ENCODE data around the gene KIF25. TPM values are rescaled to one million over a fixed set of nuclear protein-coding genes. Genes with fewer than 3 reads are reported as not detected.

KIF25 gene
- total RNA-seq, 1 experiment from 2014 or later, result not detected

DNA sequence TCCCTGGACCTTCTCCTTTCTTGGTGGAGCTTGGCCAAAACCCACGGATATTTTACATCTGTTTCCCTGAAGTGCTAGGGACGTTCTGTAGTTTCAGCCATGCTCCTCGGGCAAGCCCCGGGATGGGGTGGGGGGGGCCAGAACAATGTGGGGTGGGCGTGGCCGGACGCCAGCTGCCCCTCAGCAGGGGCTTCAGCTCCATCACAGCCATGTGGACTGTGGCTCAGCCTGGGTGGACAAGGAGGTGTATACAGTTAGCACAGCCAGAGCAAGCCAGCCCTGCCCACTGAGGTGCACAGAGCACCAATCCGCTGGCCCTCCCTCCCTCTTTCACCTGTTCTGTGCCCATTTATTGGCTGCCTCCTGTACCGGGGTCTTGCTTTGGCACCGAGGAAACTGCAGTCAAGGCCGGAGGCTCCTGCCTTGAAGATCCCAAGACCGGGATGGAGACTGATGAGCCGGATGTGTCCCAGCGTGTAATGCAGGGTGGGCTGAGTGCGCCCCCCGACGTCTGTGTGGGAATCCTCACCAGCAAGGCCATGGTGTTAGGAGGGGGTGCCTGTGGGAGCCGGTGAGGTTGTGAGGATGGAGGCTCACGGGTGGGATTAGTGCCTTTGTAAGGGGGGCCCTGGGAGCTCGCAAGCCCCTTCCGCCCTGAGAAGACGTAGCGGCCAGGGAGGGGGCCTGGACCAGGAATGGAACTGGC is 53.6 kb downstream of the KIF25 start:
- H3K79me2 ChIP-seq (ENCODE audit: low read depth), result no peaks in the 10 kb centered on the region
- H4K20me1 ChIP-seq (ENCODE audit: insufficient read depth), result no peaks in the 10 kb centered on the region
- DNase-seq, result no peak
- H2AFZ ChIP-seq, result no peak overlapping the region
- no peak overlapping the region for H3K4me3 ChIP-seq
- no peak for TF ChIP-seq EZH2 (IDR thresholded peaks at IDR 0.05; ENCODE audit: low read depth)
- TF ChIP-seq, protein P1, sequence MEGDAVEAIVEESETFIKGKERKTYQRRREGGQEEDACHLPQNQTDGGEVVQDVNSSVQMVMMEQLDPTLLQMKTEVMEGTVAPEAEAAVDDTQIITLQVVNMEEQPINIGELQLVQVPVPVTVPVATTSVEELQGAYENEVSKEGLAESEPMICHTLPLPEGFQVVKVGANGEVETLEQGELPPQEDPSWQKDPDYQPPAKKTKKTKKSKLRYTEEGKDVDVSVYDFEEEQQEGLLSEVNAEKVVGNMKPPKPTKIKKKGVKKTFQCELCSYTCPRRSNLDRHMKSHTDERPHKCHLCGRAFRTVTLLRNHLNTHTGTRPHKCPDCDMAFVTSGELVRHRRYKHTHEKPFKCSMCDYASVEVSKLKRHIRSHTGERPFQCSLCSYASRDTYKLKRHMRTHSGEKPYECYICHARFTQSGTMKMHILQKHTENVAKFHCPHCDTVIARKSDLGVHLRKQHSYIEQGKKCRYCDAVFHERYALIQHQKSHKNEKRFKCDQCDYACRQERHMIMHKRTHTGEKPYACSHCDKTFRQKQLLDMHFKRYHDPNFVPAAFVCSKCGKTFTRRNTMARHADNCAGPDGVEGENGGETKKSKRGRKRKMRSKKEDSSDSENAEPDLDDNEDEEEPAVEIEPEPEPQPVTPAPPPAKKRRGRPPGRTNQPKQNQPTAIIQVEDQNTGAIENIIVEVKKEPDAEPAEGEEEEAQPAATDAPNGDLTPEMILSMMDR (conservative IDR thresholded peaks at IDR 0.05), result no peak
- H3K27me3 ChIP-seq (ENCODE audit: insufficient read depth, low read depth), result peaks cover 34% of the 10 kb centered on the region
- H3F3A ChIP-seq (ENCODE audit: insufficient read depth, low read depth), result no peaks in the 10 kb centered on the region
- ChIA-PET CTCF (no interaction called here), POLR2A (ENCODE audit: unreplicated experiment) (no interaction called here)
- no peaks in the 10 kb centered on the region for H3K36me3 ChIP-seq (ENCODE audit: low read depth)
- H3K9me2 ChIP-seq (ENCODE audit: insufficient read depth), result no peaks in the 10 kb centered on the region
- intact Hi-C loops (cut with micrococcal nuclease; ENCODE audit: unreplicated experiment), result no loop called here
- no peak overlapping the region for H3K4me2 ChIP-seq
- no TSS peak for BruUV-seq (replicated peaks)
- no peak overlapping the region for H3K27ac ChIP-seq
- H3K9me3 ChIP-seq (ENCODE audit: insufficient read depth, low read depth), result no peaks in the 10 kb centered on the region
- H3K4me1 ChIP-seq (replicated peaks; ENCODE audit: insufficient read depth), result no peaks in the 10 kb centered on the region

DNA sequence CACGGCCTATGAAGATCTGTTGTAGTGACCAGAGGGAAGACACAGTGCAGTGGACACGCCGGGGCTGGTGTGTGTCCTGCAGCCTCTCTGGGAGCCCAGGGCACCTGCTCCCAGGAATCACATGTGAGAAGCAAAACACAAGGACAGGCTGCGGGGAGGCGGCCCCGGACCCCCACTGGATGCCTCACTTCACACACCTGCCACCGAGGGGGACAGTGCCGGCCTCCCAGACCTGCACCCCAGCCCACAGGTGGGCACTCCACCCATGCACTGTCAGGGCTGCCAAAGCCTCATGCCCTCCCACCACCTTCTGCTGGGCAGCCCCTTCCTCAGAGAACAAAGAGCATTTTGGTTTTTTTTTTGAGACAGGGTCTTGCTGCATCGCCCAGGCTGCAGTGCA is 54.2 kb downstream of the KIF25 start:
- Histone ChIP-seq H3K4me1 (replicated peaks; ENCODE audit: insufficient read depth) (no peaks in the 10 kb centered on the region), H3K27me3 (ENCODE audit: insufficient read depth, low read depth) (peaks cover 38% of the 10 kb centered on the region), H3K9me3 (ENCODE audit: insufficient read depth, low read depth) (no peaks in the 10 kb centered on the region), H3K79me2 (ENCODE audit: low read depth) (no peaks in the 10 kb centered on the region), H2AFZ (no peak overlapping the region), H3K4me2 (no peak overlapping the region), H3K27ac (no peak overlapping the region), H3F3A (ENCODE audit: insufficient read depth, low read depth) (no peaks in the 10 kb centered on the region), H3K36me3 (ENCODE audit: low read depth) (no peaks in the 10 kb centered on the region), H4K20me1 (ENCODE audit: insufficient read depth) (no peaks in the 10 kb centered on the region), H3K9me2 (ENCODE audit: insufficient read depth) (no peaks in the 10 kb centered on the region), H3K4me3 (no peak overlapping the region)
- POLR2A ChIA-PET (ENCODE audit: unreplicated experiment), result no interaction called here
- TF ChIP-seq, protein P1 (conservative IDR thresholded peaks at IDR 0.05), result no peak
- no peak for TF ChIP-seq EZH2 (IDR thresholded peaks at IDR 0.05; ENCODE audit: low read depth)
- intact Hi-C loops (cut with micrococcal nuclease; ENCODE audit: unreplicated experiment), result no loop called here
- CTCF ChIA-PET, result no interaction called here
- no TSS peak for BruUV-seq (replicated peaks)
- DNase-seq, result no peak

DNA sequence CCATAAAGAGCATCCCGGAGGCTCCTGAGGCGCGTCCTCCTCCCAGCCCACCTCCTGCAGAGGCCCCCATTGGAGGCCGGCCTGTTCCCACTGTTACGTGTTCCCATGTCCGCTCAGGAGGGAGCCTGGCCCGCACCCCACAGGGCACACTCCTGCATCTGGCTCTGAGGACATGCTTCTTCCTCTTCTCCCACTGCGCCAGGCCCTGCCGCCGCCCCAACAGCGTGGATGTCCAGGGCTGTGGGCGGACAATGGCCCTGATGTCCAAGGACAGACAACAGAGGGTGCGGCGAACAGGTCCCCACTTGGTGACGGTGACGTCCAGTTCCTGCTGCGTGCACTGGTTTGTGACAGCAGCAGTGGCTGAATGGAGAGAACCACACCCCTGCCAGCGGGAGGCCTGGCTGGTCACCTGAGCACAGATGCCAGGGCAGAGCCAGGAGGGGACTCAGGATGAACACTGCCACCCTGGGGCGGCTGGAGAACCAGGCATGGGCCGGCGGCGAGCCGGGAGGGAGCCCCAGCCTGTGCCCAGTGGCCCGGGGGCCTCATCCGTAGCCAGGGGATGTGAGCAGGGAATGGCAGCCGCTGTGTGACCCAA is 54.9 kb downstream of the KIF25 start:
- CTCF ChIA-PET, result no interaction called here
- Histone ChIP-seq H3K4me1 (replicated peaks; ENCODE audit: insufficient read depth) (no peaks in the 10 kb centered on the region), H4K20me1 (ENCODE audit: insufficient read depth) (no peaks in the 10 kb centered on the region), H3K4me3 (no peak overlapping the region), H3K27me3 (ENCODE audit: insufficient read depth, low read depth) (peaks cover 46% of the 10 kb centered on the region), H3F3A (ENCODE audit: insufficient read depth, low read depth) (no peaks in the 10 kb centered on the region), H3K9me2 (ENCODE audit: insufficient read depth) (no peaks in the 10 kb centered on the region), H3K4me2 (no peak overlapping the region), H2AFZ (no peak overlapping the region), H3K79me2 (ENCODE audit: low read depth) (no peaks in the 10 kb centered on the region), H3K36me3 (ENCODE audit: low read depth) (no peaks in the 10 kb centered on the region), H3K27ac (no peak overlapping the region), H3K9me3 (ENCODE audit: insufficient read depth, low read depth) (no peaks in the 10 kb centered on the region)
- TF ChIP-seq, protein P1 (conservative IDR thresholded peaks at IDR 0.05), result 0 out of 2 replicates have a peak, but pooled peaks have one; percentile 20
- TF ChIP-seq EZH2 (IDR thresholded peaks at IDR 0.05; ENCODE audit: low read depth), result no peak
- no TSS peak for BruUV-seq (replicated peaks)
- intact Hi-C loops (cut with micrococcal nuclease; ENCODE audit: unreplicated experiment), result no loop called here
- POLR2A ChIA-PET (ENCODE audit: unreplicated experiment), result no interaction called here
- DNase-seq, result peak in 1 of 2 experiments; percentile 17
